Fibroblast of peridontal ligament (primary cell): ENCODE measurements around the gene LPAR1.
A peak's percentile ranks its signal among the peaks of the same experiment; 100 is the strongest.

Experiments
- DNase-seq: peaks from one replicate; pipeline ENCODE4 v3.0.0-alpha.2; 2010; ENCODE audit errors: extremely low read depth

The LPAR1 gene

DNA sequence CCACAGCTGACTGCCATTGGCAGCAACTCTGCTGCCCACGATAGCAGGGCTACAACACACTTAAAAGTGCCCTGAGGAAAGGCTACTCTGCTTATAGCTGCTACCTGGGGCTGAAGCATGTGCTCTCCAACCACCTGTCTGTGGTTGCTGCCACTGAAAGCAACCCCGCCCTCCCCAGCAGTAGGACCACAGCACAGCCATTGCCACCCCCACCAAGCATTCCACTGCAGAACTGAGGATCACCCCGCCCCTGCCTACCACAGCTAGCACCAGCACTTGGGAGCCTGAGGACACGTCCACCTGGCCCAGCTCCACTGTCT is 85.8 kb downstream of the LPAR1 start:
- DNase-seq, result no peak

DNA sequence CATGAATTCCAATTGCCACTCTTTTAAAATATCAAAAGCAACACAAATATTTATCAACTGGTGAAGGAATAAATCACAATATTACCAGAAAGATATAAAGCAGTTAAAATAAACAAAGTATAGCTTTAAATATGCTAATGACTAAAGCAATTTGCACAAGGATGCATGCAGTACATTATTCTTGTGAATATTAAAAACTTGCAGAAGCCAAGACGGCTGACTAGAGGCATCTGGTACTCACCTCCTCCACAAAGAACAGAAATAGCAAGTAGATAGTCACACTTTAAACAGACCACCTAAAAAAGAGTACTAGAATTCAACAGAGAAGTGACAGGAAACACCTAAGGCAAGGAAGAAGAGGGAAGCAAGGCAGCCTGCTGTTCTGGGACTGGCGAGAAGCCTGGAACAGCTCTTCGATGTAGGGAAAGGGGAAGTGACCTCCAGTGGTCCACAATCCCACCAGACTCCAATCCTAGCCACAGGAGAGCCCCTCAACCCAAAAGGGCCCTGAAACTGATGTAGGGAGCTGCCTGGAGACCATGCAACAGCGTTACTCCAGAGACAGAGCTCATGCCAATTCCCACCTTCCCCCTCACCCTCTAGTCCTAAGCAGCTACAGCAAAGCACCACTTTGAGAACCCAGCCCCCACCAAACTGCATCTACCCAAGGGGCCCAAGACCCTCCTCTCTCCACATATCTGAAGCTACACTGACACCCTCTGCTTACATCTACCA is 86.3 kb downstream of the LPAR1 start:
- no peak for DNase-seq

DNA sequence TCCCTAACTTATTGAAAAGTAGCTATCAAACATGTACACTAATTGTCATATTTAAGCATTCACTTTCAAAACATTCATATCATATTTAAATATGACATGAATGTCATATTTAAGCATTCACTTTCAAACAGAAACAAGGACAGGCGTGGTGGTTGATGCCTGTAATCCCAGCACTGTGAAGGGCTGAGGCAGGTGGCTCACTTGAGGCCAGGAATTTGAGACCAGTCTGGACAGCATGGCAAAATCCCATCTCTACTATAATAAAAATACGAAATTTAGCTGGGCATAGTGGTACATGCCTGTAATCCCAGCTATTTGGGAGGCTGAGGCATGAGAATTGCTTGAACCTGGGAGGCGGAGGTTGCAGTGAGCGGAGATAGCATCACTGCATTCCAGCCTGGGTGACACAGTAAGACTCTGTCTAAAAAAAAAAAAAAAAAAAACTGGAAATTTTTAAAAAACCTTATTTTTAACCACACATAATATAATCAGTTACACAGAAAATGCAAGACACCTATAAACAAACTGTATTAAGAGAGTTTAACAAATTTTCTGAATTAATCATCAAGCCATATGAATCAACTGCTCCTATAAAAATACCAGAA is 88.1 kb downstream of the LPAR1 start:
- no peak for DNase-seq

DNA sequence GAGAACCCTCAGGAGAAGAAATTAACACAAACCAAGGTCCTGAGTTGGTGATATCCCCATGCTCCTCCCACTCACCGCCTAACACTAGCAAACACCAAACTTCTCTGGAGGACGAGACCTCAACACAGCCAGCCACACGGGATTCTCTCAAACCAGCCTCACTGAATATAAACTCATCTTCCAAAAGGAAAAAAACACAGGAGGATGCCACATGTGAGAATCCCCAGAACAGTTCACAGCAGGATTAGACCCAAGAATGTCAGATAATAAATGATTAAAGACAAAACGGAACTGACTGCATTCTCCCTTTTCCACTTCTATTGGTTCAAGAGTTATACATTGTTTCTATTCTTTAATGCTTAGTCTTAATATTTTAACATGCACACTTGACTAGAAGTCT is 89.2 kb downstream of the LPAR1 start:
- no peak for DNase-seq

DNA sequence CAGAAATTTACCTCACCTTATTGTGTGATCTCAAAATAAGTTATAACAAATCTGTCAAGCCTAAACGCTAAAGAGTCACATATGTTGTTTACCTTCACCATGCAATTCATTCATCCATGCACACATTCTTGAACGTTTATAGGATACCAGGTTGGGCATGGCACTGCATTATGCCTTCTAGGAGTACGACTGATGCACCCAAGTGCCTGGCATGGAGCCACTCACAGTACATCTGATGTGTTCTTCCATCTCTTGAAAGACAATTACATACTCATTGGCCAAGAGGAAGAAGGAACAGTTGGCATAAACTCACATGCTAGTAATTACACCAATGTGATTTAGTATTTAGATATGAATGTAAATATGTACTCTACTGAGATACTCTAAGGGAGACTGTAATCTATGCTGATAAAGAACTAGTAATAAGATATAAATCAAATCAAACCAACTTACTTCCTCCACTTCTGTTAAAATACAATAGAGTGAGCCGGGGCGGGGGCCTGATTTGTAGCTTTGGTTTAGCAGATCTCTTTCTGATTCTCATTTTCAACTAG is 90.7 kb downstream of the LPAR1 start:
- no peak for DNase-seq

DNA sequence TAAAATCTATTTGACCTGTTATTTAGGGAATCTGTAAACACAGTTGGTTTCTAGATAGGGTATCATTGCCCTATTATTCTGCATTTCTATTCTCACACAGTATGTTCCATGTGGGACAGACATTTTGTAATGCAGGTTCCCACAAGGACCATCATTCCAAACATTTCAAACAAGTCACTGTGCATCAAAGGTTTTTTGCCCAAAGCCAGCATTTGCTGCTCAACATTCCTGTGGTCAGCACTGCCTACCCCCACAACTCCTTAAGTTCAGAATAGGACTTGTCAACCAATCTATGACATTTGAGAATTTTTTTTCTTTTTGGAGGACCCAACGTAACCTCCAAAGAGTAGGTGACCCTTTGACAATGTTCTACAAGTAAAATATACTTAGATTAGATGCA is 95.7 kb downstream of the LPAR1 start:
- peak; percentile 69 for DNase-seq

DNA sequence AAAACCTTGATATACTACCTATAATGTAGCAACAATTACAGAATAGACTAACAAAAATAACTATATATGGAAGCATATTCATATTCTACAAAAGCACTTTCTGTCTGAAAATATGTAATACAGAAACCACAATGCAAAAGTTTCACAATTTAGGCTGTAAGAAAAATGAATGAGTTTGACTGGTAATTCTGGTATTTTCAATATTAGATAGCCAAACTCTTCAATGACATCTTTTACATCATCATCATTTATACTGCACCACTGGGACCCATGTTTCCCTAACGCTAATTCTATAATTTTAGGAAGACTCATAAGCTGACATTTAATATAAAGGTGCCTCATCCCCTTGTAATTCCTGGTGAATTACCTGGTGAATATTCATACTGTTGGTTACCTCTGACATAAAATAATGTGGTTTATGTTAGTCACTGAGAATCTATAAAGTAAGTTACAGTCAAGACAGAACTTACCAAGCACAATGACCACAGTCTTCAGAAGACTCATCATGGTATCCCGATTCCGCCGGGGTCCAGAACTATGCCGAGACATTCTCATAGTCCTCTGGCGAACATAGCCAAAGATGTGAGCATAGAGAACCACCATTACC is 97.2 kb downstream of the LPAR1 start:
- no peak for DNase-seq

DNA sequence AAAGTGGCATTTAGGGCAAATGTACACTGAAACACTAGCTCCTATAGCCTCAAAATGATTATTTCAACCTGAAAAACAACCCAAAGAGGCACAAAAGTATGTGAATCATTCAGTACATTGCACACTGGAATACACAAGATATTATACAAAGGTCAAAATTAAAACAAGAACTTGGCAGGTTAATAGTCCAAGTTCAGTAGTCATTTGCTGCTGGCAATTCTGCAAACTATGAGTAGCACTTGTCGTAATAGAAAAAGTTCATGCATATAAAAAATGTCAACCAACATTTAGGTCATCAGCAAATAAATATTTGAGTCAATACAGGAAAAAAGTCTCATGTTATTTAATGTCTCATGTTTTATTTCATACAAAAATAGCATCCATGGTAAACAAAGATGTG is 98.7 kb downstream of the LPAR1 start:
- no peak for DNase-seq

DNA sequence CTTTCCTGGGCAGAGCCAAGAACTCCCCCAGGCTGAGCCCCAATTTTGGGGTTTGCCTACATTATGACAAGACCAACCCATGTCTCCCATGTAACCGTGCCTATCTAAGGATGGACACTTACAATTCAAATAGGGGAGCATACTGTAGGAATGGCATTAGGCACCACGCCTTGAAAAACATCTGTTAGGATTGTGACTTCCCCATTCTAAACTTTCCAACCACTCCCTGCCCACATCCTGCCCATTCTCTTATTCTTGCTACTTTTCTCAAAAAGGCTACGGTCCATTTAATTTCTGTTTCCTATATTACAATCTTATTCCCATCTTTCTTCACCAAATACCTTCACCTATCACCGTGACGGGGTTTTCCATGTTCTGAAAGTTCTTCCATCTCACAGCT is 99.2 kb downstream of the LPAR1 start:
- DNase-seq, result no peak

DNA sequence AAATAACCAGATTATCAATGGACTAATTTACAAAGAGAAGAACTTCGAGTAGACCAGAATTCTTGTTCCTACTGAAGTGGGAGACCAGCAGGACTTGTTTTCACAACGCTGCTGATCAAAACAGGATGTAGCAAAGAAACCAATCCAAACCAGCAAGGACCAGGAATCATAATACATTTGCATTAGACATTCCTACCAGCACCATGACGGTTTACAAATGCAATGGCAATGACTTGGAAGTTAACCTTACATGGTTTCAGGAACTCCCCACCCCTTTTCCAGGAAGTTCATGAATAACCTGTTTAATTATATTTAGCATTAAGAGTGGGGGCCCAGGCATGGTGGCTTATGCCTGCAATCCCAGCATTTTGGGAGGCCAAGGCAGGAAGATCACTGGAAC is 100.0 kb downstream of the LPAR1 start:
- DNase-seq, result no peak

DNA sequence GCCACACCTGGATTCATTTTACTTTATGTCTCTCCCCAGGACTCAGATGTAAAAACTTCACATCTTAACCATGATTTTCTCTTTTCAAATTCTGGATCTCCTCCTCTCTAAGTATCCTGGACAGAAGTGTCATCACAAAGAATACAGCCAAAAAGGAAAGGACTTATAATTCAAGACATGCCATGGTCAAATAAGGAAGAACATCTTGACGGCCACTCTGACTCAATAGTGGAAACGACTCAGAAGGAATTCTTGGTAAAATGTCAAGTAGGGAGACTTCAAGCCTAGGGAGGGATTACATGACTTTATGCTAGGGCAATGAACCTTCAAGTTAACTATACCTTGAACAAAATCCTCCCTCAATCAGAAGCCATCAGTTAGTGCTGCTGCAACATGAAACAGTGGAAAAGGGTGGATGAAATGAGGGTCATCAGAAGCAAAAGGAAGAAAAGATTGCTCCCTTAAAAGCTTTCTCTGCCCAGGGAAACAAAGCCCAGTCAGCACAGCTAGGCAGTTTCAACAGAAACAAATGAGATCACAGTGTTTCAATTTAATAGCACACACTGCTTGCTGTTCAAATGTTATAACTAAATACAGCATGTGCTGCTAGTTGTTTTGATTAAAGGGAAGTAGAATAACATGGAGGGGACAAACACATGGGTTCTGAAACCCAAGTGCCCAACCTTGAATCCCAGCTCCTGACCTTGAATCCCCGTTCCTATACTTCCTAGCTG is 101.4 kb downstream of the LPAR1 start:
- peak; percentile 94 for DNase-seq

DNA sequence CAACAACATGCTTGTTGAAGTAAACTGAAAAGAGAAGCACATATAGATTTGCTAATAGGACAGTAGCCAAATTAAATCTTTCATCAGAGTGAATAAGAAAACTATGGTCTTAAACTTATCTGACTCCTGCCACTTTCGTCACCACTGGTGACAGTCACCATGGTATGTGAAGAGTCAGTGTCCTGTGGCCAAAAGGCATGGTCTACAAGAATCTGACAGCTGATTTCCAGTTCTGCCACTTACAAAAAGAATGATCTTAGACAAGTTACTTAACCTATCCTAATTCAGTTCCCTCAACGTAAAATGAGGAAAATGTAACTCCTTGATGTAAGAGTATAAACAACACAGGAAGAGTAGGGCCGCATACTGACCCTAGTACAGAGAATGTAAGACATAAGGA is 102.0 kb downstream of the LPAR1 start:
- DNase-seq, result no peak

DNA sequence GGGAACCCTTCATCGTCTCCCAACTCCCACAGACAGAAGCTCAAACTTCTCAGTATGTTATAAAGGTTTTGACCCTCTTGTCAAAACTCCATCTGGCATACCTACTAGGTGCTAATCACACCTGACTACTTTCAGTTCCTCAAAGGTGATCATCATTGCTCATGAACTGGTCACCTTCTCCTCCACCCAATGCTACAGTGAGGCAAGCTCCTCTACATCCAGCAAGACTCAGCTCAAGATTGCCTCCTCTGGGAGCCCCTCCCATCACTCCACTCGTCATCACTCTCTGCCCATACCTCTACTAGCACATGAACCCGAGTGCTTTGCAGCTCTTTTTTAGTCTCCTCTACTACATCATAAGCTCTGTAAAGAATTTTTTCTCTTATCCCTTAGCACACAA is 102.4 kb downstream of the LPAR1 start:
- DNase-seq, result no peak

DNA sequence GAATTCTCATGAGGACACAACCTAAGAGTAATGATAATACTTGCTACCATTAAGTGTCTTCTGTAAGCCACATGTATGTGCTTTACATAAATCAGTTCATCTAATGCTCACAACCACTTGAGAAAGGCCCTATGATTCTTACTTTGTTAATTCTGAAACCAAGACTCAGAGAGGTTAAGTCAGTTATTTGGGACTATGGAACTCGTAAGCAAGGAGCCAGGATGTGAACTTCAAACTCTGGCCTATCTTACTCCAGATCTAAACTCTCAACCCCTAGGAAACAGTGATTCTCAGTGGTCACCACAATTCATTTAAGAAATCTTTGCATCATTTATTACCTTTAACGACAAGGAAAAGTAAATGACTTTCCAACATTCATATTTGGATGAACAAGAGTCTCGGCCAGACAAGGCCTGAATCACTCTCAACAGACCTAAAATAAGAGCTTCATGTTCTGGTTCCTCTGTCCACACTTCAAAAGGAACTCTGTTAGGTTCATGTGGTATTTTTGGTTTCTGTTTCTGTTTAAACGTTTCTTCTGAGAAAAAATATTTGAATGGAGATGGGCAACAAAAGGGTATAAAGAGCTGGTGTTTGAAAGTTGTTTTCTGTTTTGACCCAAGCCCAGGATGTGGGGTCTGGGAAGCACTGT is 104.8 kb downstream of the LPAR1 start:
- DNase-seq, result peak; percentile 43

DNA sequence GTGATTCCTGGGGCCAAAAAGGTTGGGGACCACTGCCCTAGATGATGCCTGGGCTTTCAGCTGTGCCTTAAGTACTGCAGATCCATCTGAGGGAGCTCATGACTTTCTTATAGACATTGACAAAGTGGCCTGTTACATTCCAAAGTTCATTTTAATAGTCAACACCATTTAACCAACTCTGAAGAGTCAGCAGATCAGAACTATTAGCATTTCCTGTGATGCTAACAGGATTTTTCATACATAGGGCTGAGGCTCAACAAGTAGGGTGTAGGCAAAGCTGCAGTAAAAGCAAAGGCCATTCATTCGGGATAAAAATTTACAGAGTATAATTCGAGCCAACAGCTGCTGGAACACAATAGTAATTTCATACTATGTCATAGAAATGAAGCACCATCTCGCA is 105.4 kb downstream of the LPAR1 start:
- DNase-seq, result no peak

DNA sequence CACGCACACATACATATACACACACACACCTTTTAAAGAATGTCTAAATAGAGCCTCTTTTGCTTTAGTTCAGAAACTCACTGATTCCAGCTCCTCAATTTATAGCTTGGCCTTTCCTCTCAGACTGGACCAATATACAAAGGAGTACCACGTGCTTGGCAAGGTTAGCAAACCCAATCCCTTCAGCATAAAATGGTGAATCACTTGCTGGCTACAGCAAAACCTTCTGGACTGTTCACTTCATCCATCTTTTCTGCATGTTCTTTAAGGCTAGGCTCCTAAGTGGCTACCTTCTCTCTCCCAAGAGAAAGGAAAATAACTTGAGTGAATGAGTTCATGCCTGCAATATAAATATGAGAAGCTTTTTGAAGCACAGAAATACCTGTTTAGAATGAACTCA is 109.7 kb downstream of the LPAR1 start:
- peak; percentile 60 for DNase-seq

DNA sequence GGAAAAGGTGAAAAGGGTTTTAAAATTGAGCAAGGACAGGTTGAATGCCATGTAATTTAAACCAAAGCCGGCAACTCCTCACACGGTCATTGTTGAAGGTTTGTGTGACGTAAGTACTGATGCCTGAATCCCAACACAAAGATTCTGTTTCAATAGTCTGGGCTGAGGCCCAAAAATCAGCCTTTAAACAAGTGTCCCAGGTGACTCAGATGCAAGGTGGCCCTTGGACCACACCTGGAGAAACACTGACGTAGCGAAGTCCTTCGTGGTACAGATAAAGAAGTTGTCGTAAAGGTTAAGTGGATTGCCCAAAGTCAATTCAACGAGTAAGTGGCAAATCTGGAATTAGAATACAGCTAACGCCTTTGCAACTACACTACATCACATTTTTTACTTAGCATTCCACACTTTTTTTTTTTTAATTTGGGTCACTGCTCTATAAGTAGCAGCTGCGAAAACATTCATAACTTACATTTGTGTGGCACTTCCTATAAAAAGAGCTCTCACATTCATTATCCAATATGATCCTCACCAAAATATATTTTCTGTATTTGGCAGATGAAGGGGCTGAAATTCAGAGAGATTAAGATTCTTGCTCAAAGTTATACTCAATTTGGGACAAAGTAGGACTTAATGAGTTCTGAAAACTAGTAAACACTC is 111.3 kb downstream of the LPAR1 start:
- no peak for DNase-seq

DNA sequence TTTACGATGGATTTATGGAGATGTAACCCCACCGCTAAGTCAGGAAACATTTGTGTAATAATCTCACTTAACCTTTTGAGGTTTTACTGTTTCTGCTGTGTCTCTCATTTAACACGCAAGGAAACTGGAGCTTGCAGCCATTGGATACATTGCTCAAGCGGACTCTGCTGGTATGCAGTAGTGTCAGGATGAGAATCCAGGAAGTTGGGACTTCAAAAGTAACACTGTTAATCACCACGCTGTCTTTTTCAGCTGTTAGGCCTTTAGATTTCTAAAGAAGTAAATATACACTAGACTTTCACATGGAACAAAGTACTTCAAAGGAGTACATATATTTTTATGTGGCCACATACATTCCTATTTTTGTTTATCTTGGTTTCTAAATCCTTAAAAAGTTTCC is 114.7 kb downstream of the LPAR1 start:
- DNase-seq, result no peak

DNA sequence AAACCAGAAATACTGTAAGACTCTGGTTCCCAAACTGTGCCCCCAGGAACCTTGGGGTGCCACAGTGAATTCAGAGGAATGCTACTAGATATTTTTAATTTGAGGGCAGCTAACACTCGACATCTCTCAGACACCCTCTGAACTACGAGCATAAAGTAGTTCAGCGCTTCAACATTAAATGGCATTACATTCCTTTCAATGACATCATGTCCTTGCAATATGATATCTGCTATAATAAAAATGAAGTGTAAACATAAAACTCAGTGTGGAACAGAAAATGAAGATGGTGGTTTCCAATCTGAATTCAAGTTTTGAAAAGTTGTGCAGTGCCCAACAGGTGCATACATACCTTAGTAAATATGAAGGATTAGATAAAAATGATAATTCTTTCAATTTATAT is 116.1 kb downstream of the LPAR1 start:
- DNase-seq, result no peak

DNA sequence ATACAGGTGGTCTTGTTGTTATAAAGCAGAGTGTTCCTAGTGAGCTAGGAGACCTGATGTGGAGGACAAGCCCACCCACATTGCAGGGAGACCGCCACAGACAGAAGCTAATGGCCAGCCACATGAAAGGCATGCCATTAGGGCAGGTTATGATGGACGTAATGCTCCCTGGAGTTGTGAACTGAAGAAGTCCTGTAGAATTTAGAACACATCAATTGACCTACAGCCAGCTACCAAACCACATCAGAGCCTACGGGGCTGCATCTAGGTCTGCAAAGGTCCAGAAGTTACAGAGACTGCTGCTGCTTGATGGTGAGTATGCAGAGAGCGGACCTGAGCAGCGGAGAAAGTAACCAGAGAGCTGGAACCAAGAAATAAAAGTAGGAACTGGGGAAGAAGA is 116.6 kb downstream of the LPAR1 start:
- no peak for DNase-seq

DNA sequence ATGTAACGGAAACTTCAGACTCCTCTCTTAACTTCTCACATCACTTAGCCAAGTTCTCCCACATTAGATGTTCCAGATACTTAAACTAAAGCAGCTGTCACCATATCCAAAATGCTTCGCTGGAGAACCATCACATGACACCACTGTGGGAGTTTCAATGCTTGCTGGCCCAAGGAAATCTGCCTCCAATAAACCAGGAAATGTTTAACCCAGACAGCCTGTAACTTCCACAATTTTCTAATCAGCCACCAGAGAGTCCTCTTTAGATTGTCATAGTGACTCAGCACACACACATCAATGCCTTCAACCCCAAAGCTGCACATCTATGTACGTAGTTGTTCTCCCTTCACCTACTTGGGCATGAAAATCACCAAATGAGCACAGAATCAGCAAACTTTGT is 118.7 kb downstream of the LPAR1 start:
- DNase-seq, result peak; percentile 97

DNA sequence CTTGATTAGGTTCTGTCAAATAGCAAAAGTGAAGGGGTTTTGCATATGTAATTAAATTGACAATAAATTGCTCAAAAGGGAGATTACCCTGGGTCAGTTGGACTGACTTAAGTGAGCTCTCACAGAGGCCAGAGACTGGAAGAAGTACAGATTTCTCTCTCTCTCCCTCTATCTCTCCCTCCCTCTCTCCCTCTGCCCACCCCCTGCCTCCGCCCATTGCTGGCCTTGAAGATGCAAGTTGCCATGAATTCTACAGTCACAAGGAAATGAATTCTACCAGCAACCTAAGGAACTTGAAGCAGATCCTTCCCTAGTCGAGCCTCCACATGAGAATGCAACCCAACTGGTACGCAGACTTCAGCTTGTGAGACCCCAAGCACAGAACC is 119.2 kb downstream of the LPAR1 start:
- DNase-seq, result peak; percentile 46
